22Rv1 (cell line): Measurements from ENCODE around the gene TANGO2.

ENCODE experiments used
- H3K27ac ChIP-seq: fragments of 450-650 bp; 2 replicates; pipeline ENCODE4 v1.5.1; 2017
- CTCF ChIP-seq: fragments of 450-650 bp; IDR thresholded peaks from 2 replicates; pipeline ENCODE4 v1.5.1; 2017; ENCODE audit warnings: mild to moderate bottlenecking
- ZFX ChIP-seq: fragments of 450-650 bp; IDR thresholded peaks from 2 replicates; pipeline ENCODE4 v1.6.1; 2017; ENCODE audit warnings: antibody characterized with exemption, borderline replicate concordance

Gene TANGO2

DNA sequence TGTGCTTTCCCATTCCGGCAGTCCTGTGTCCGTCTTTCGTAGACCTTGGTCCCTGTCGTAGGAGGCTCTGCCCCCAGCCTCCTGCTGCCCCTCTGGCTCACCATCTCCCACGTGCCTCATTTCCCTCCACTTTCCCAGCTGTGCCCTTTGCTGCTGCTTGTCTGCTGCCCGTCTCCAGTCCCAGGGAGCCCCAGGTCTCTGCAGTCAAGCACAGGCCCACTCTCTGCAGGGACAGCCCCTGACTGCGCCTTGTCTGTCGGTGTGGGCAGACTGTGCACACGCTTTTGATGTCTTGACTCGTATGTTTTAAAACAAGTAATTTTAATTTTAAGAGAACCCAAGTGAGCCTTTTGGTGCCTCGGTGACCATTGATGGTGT lies 71.6 kb downstream of the TANGO2 start:
- H3K27ac ChIP-seq: no peak overlapping the region
- no peak for TF ChIP-seq ZFX
- no peak for TF ChIP-seq CTCF

DNA sequence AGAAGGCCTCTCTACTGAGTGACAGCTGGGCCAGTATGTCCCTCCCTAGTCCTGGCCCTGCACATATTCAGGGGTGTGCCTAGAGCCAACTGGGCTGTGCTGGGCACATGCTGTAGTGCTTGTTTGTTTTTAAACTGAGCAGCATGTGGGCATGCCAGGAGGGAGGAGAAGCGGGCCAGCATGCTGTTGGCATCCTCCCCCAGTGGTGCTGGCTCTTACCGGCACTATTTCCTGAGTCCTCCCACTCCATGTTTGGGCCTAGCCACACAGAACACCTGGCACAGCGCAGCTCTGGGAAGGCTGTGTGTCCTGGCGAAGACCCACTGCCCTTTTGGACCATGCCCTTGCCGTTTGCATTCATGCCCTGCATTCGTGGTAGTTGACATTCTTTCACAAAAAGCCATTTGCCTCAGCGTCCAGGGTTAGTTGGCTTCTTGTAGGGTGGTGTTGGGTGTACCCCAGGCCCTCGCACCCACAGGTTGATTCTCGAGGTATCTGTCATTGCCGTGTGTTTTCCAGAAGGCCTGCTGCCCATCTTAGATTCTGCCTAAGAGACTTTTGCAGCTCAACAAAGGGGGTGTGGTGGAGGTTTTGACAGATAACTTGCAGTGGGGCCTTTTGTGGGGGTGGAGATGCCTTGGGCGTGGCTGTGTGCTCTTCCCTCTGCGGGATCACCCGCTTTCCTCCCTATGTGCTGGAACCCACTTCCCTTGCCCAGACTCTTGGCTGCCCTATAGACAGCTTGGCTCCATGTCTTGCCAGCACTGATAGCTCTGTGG lies 72.7 kb downstream of the TANGO2 start:
- H3K27ac ChIP-seq: no peak overlapping the region
- TF ChIP-seq CTCF: no peak

- TF ChIP-seq ZFX (no peak), CTCF (no peak)
- H3K27ac ChIP-seq: no peak overlapping the region
Measured at GRCh38 chr22:20094197-20094807, 73.4 kb downstream of the TANGO2 start.

GRCh38 chr22:20095521-20095920 lies 74.6 kb downstream of the TANGO2 start:
- no peak overlapping the region for H3K27ac ChIP-seq
- TF ChIP-seq ZFX (no peak), CTCF (no peak)

DNA sequence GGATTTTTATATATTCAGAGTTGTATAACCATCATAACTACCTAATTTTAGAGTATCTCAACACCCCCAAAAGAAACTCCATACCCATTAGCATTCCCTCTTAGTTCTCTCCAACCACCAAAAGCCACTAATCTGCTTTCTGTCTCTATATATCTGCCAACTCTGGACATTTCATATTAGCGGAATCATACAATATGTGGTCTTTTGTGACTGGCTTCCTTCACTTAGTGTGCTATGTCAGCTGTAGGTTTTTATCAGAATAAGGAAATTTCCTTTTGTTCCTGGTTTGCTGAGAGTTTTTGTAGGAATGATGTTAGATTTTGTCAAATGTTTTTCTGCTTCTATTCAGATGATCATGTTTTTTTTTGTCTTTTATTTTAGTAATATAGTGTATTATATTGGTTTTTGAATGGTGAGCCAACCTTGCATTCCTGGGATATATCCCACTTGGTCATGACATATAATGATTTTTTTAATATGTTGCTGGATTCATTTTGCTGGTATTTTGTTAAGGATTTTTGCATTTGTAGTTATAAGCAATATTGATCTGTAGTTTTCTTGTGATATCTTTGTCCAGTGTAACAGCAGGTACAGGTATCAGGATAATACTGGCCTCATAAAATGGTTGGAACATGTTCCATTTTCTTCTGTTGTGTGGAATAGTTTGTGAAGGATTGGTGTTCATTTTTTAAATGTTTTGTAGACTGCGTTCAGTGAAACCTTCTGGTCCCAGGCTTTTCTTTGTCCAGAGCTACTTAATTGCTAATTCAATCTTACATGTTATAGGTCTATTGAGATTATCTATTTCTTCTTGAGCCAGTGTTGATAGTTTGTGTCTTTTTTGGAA lies 75.9 kb downstream of the TANGO2 start:
- H3K27ac ChIP-seq: no peak overlapping the region
- TF ChIP-seq ZFX: no peak
- TF ChIP-seq CTCF: no peak

DNA sequence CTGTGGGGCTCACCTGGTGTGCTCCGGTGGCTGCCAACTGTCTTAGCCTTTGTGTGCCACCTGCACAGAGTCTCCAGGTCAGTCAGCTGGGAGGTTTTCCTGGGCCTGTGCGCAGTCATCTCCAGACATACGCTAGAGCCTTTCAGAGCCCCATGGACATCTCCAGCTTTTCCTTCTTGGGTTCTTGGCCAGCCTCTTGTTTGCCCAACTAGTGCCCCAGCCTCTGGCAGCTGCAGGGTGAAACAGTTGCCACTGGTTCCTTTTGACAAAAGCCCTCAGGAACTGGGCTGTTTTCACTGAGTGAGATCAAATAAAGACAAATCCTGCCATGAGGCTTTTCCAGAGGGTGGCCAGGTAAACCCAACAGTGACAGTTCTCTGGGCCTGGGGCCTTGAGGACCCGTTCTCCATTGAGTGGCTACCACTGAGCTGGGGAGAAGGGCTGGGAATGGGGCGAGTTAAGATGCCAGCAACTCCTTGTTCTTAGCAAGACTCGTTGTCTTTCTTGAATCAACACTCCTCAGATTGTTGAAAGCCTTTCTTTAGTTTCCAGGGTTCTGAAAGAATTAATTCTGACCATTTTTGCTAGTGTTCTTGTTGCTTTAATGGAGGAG lies 78.3 kb downstream of the TANGO2 start:
- TF ChIP-seq CTCF: no peak
- no peak for TF ChIP-seq ZFX
- no peak overlapping the region for H3K27ac ChIP-seq

DNA sequence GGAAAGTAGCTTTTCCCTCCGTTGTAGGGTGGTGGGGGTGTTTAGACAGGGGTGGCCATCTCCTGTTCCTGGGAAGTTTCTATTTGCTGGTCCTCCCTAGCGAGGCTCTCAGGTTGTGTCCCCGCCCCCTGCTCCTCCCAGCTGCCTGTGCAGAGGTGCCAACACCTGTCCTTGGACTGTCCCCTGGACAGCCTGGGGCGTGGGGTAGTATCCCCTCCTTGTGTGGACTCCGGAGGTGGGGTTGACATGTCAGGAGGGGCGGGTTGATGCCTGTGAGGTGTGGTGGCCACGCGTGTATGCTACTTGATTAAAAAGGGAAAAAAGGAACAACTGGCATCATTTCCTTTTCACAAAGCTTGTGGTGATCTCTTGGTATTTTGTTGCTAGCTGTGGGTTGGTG lies 80.7 kb downstream of the TANGO2 start:
- TF ChIP-seq CTCF: no peak
- no peak for TF ChIP-seq ZFX
- no peak overlapping the region for H3K27ac ChIP-seq
